Measurements from ENCODE around the gene FHAD1.
"Not testable (repeated sequence)": the region's sequence is repeated elsewhere in the genome, so short reads cannot be mapped to it uniquely, and the experiment has no call there.

FHAD1 gene

GRCh38 chr1:15368888-15369287, 121.9 kb downstream of the FHAD1 start:
- Histone ChIP-seq H3K4me1 (ENCODE audit: insufficient read depth, low read length) (no peaks in the 10 kb centered on the region), H3K4me3 (ENCODE audit: low read length) (no peak overlapping the region), H3K27me3 (ENCODE audit: insufficient read depth, low read length) (no peaks in the 10 kb centered on the region), H3K9me3 (ENCODE audit: insufficient read depth, low read depth, low read length) (no peaks in the 10 kb centered on the region), H3K9ac (ENCODE audit: low read depth, low read length) (no peak overlapping the region), H3K36me3 (ENCODE audit: insufficient read depth, low read length) (no peaks in the 10 kb centered on the region), H3K27ac (ENCODE audit: low read depth, low read length) (no peak overlapping the region)
- 80% methylated on average over 1 of the region's 1 CpG for WGBS

- Histone ChIP-seq H3K27ac (ENCODE audit: low read depth, low read length) (no peak overlapping the region), H3K27me3 (ENCODE audit: insufficient read depth, low read length) (no peaks in the 10 kb centered on the region), H3K4me1 (ENCODE audit: insufficient read depth, low read length) (no peaks in the 10 kb centered on the region), H3K9me3 (ENCODE audit: insufficient read depth, low read depth, low read length) (no peaks in the 10 kb centered on the region), H3K36me3 (ENCODE audit: insufficient read depth, low read length) (no peaks in the 10 kb centered on the region), H3K9ac (ENCODE audit: low read depth, low read length) (no peak overlapping the region), H3K4me3 (ENCODE audit: low read length) (no peak overlapping the region)
- 93% methylated on average over 4 of the region's 4 CpGs for WGBS
Measured at GRCh38 chr1:15370268-15370667, 123.2 kb downstream of the FHAD1 start.

GRCh38 chr1:15370781-15371520, 123.9 kb downstream of the FHAD1 start:
- no peaks in the 10 kb centered on the region for H3K36me3 ChIP-seq (ENCODE audit: insufficient read depth, low read length)
- no peaks in the 10 kb centered on the region for H3K9me3 ChIP-seq (ENCODE audit: insufficient read depth, low read depth, low read length)
- WGBS = 92% methylated on average over 15 of the region's 16 CpGs
- H3K4me1 ChIP-seq (ENCODE audit: insufficient read depth, low read length) = no peaks in the 10 kb centered on the region
- no peaks in the 10 kb centered on the region for H3K27me3 ChIP-seq (ENCODE audit: insufficient read depth, low read length)
- no peak overlapping the region for H3K9ac ChIP-seq (ENCODE audit: low read depth, low read length)
- no peak overlapping the region for H3K27ac ChIP-seq (ENCODE audit: low read depth, low read length)
- no peak overlapping the region for H3K4me3 ChIP-seq (ENCODE audit: low read length)

GRCh38 chr1:15371610-15372545, 124.9 kb downstream of the FHAD1 start:
- H3K36me3 ChIP-seq (ENCODE audit: insufficient read depth, low read length) = no peaks in the 10 kb centered on the region
- H3K27me3 ChIP-seq (ENCODE audit: insufficient read depth, low read length) = no peaks in the 10 kb centered on the region
- no peak overlapping the region for H3K4me3 ChIP-seq (ENCODE audit: low read length)
- WGBS = 89% methylated on average over 21 of the region's 21 CpGs
- H3K27ac ChIP-seq (ENCODE audit: low read depth, low read length) = no peak overlapping the region
- H3K9ac ChIP-seq (ENCODE audit: low read depth, low read length) = no peak overlapping the region
- no peaks in the 10 kb centered on the region for H3K4me1 ChIP-seq (ENCODE audit: insufficient read depth, low read length)
- H3K9me3 ChIP-seq (ENCODE audit: insufficient read depth, low read depth, low read length) = no peaks in the 10 kb centered on the region

- Histone ChIP-seq H3K4me3 (ENCODE audit: low read length) (no peak overlapping the region), H3K27me3 (ENCODE audit: insufficient read depth, low read length) (peaks cover 40% of the 10 kb centered on the region), H3K36me3 (ENCODE audit: insufficient read depth, low read length) (no peaks in the 10 kb centered on the region), H3K27ac (ENCODE audit: low read depth, low read length) (no peak overlapping the region), H3K9ac (ENCODE audit: low read depth, low read length) (no peak overlapping the region), H3K4me1 (ENCODE audit: insufficient read depth, low read length) (peaks cover 5% of the 10 kb centered on the region), H3K9me3 (ENCODE audit: insufficient read depth, low read depth, low read length) (no peaks in the 10 kb centered on the region)
- 86% methylated on average over 8 of the region's 8 CpGs for WGBS
Measured at GRCh38 chr1:15378729-15379128, 131.7 kb downstream of the FHAD1 start.

- H3K9ac ChIP-seq (ENCODE audit: low read depth, low read length); H3K27ac ChIP-seq (ENCODE audit: low read depth, low read length); H3K4me1 ChIP-seq (ENCODE audit: insufficient read depth, low read length); H3K4me3 ChIP-seq (ENCODE audit: low read length); H3K9me3 ChIP-seq (ENCODE audit: insufficient read depth, low read depth, low read length); H3K36me3 ChIP-seq (ENCODE audit: insufficient read depth, low read length): not testable (repeated sequence)
- 62% methylated on average over 8 of the region's 9 CpGs for WGBS
- peaks cover 44% of the 10 kb centered on the region for H3K27me3 ChIP-seq (ENCODE audit: insufficient read depth, low read length)
Measured at GRCh38 chr1:15379151-15379550, 132.1 kb downstream of the FHAD1 start.

- peaks cover 61% of the 10 kb centered on the region for H3K27me3 ChIP-seq (ENCODE audit: insufficient read depth, low read length)
- peaks cover 16% of the 10 kb centered on the region for H3K4me1 ChIP-seq (ENCODE audit: insufficient read depth, low read length)
- no peak overlapping the region for H3K9ac ChIP-seq (ENCODE audit: low read depth, low read length)
- no peaks in the 10 kb centered on the region for H3K9me3 ChIP-seq (ENCODE audit: insufficient read depth, low read depth, low read length)
- H3K36me3 ChIP-seq (ENCODE audit: insufficient read depth, low read length) = no peaks in the 10 kb centered on the region
- H3K27ac ChIP-seq (ENCODE audit: low read depth, low read length) = no peak overlapping the region
- WGBS = 90% methylated on average over 22 of the region's 22 CpGs
- no peak overlapping the region for H3K4me3 ChIP-seq (ENCODE audit: low read length)
Measured at GRCh38 chr1:15380601-15381508, 133.8 kb downstream of the FHAD1 start.

- no peaks in the 10 kb centered on the region for H3K9me3 ChIP-seq (ENCODE audit: insufficient read depth, low read depth, low read length)
- WGBS = 97% methylated on average over 12 of the region's 12 CpGs
- H3K27ac ChIP-seq (ENCODE audit: low read depth, low read length) = no peak overlapping the region
- H3K4me3 ChIP-seq (ENCODE audit: low read length) = no peak overlapping the region
- H3K27me3 ChIP-seq (ENCODE audit: insufficient read depth, low read length) = peaks cover 71% of the 10 kb centered on the region
- H3K4me1 ChIP-seq (ENCODE audit: insufficient read depth, low read length) = peaks cover 24% of the 10 kb centered on the region
- no peak overlapping the region for H3K9ac ChIP-seq (ENCODE audit: low read depth, low read length)
- H3K36me3 ChIP-seq (ENCODE audit: insufficient read depth, low read length) = no peaks in the 10 kb centered on the region
Measured at GRCh38 chr1:15381805-15382204, 134.8 kb downstream of the FHAD1 start.

- H3K9me3 ChIP-seq (ENCODE audit: insufficient read depth, low read depth, low read length) = no peaks in the 10 kb centered on the region
- H3K27me3 ChIP-seq (ENCODE audit: insufficient read depth, low read length) = peaks cover 81% of the 10 kb centered on the region
- peaks cover 26% of the 10 kb centered on the region for H3K4me1 ChIP-seq (ENCODE audit: insufficient read depth, low read length)
- no peaks in the 10 kb centered on the region for H3K36me3 ChIP-seq (ENCODE audit: insufficient read depth, low read length)
- H3K9ac ChIP-seq (ENCODE audit: low read depth, low read length) = no peak overlapping the region
- WGBS = 91% methylated on average over 26 of the region's 26 CpGs
- no peak overlapping the region for H3K4me3 ChIP-seq (ENCODE audit: low read length)
- no peak overlapping the region for H3K27ac ChIP-seq (ENCODE audit: low read depth, low read length)
Measured at GRCh38 chr1:15382601-15383518, 135.8 kb downstream of the FHAD1 start.

- no peak overlapping the region for H3K9ac ChIP-seq (ENCODE audit: low read depth, low read length)
- 83% methylated on average over 5 of the region's 5 CpGs for WGBS
Measured at GRCh38 chr1:15383810-15384209, 136.8 kb downstream of the FHAD1 start.

More at GRCh38 chr1:15383810-15384209, 136.8 kb downstream of the FHAD1 start:
- Histone ChIP-seq H3K27me3 (ENCODE audit: insufficient read depth, low read length) (peaks cover 86% of the 10 kb centered on the region), H3K27ac (ENCODE audit: low read depth, low read length) (peak overlapping the region; percentile 46; the same call in 1 of the 2 replicates), H3K36me3 (ENCODE audit: insufficient read depth, low read length) (no peaks in the 10 kb centered on the region), H3K4me1 (ENCODE audit: insufficient read depth, low read length) (peaks cover 33% of the 10 kb centered on the region), H3K4me3 (ENCODE audit: low read length) (no peak overlapping the region), H3K9me3 (ENCODE audit: insufficient read depth, low read depth, low read length) (no peaks in the 10 kb centered on the region)
